GM18505 (cell line): ENCODE measurements around the gene NMNAT3.
"Not testable (repeated sequence)": the region's sequence is repeated elsewhere in the genome, so short reads cannot be mapped to it uniquely, and the experiment has no call there.

Experiments used
- ATAC-seq: cut with Tn5 transposase; IDR thresholded peaks from one replicate; pipeline ENCODE4 v1.9.1; 2021; ENCODE audit not compliant: unreplicated experiment
- POLR2A ChIP-seq: IDR thresholded peaks from 4 replicates; pipeline ENCODE4 v1.6.1; 2011; ENCODE audit warnings: borderline replicate concordance; ENCODE audit not compliant: insufficient read depth, insufficient read length; ENCODE audit errors: extremely low read depth

Gene NMNAT3

GRCh38 chr3:139608924-139609323 lies 68.8 kb downstream of the NMNAT3 start:
- TF ChIP-seq POLR2A: no peak
- ATAC-seq: no peak

DNA sequence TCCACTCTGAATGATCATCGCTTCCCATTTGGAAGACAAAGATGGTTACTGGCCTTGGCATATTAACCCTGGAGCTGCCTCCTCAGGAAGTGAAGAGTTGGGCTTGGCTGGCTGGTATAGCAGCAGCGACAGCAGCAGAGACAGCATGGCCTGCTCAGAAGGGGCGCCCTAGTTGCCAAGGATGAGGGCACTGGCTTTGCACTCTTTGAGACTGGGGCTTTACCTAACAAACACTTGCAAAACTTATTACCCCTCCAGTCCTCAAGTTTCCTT lies 69.7 kb downstream of the NMNAT3 start:
- no peak for ATAC-seq
- no peak for TF ChIP-seq POLR2A

DNA sequence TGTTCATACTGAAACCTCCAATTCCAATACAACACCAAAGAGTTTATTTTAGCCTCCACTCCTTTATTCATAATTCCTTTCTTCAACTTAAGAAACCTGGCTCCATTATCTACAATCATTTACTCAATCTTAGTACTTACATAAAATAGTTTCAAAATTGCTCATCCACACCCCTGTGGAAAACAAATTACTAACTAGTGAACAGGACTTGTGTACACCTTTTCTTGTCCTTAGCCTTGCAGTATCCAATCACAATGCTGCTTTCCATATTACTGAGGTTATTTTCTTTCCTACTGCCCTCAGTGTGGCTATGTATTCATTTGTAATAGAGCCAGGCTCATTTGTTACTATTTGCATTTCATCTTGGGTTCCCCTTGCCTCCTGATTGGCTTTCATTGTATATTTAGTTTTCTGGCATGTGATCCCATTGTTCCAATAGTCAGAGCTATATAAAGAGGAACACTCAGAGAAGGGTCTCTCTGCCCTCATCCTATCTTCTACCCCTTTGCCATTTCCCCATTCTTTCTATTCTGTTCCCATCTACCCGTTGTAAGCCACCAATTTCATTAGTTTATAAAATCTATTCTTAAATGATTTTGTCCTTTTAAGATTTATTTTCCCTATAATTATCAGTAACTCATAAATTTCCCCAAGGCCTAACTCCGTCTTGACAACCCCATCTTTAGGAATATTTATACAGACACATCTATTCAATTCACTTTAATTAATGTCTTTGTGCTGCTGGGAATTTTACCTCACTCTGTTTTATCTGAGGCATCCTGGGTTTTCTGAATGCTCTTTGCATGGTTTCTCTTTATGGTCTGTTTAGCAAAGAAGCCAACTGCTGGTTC lies 70.3 kb downstream of the NMNAT3 start:
- TF ChIP-seq POLR2A: no peak
- no peak for ATAC-seq

DNA sequence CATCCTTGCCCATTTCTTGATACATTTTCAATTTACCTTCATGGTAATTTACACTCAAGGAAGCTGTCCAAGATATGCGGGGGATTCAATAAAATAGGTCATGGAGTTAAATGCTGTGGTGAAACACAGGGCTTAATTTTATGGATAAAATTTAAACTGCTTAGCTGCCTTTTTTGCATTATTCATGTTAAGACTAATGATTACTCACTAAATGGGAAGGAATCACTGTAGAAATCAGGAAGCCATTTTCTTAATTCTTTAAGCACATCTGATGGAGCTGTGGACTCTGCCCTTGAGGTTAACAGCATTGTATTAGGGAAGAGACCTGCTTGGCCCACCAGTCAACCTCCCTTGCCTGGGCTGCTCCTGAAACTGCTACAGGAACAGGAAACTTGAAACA lies 75.8 kb downstream of the NMNAT3 start:
- no peak for ATAC-seq
- TF ChIP-seq POLR2A: no peak

GRCh38 chr3:139601191-139601961 lies 76.4 kb downstream of the NMNAT3 start:
- TF ChIP-seq POLR2A: no peak
- ATAC-seq: no peak

GRCh38 chr3:139597947-139598346 lies 79.8 kb downstream of the NMNAT3 start:
- ATAC-seq: no peak

GRCh38 chr3:139591186-139591585 lies 86.6 kb downstream of the NMNAT3 start:
- not testable (repeated sequence) for ATAC-seq

More at GRCh38 chr3:139597947-139598346, 79.8 kb downstream of the NMNAT3 start:
- TF ChIP-seq POLR2A: no peak

DNA sequence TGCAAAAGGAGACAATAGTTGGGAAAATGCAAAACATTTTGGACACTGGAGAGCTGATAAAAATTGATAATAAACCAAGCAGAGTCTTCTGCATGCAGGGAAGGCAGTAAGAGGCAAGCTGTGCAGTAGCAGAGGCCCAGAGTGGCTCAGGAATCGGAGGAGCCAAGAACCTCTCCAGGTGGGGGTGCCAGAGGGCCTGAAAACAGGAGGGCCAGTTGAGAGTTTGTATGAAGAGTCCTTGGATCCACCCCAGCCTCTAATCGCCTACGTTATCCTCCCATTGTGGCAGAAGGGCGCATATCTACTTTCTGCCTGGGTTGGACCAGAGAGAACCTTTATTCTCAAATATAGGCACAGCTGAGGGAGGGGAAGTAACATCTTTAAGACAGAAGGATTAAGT lies 89.3 kb downstream of the NMNAT3 start:
- TF ChIP-seq POLR2A: no peak
- ATAC-seq: no peak

GRCh38 chr3:139587797-139588196 lies 90.0 kb downstream of the NMNAT3 start:
- no peak for TF ChIP-seq POLR2A
- no peak for ATAC-seq

- TF ChIP-seq POLR2A: no peak
- ATAC-seq: no peak
Observed at GRCh38 chr3:139586420-139587017, 91.3 kb downstream of the NMNAT3 start.

DNA sequence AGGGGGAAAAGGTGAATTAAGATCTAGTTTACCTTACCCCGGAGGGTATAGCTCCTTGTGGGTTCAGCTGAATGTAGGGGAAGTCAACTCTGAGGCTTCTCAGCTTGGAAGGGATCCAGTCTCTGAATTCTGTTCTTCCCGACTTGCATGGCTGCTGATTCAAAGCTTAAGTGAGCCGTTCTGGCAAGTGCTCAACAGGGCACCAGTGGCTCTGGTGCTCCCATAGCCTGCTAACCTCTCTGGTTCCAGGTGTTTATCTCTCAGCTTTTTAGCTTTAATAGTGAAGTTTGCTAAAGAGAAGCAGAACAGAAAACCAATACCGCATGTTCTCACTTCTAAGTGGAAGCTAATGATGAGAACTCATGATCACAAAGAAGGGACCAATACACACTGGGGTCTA lies 92.0 kb downstream of the NMNAT3 start:
- ATAC-seq: no peak
- no peak for TF ChIP-seq POLR2A

DNA sequence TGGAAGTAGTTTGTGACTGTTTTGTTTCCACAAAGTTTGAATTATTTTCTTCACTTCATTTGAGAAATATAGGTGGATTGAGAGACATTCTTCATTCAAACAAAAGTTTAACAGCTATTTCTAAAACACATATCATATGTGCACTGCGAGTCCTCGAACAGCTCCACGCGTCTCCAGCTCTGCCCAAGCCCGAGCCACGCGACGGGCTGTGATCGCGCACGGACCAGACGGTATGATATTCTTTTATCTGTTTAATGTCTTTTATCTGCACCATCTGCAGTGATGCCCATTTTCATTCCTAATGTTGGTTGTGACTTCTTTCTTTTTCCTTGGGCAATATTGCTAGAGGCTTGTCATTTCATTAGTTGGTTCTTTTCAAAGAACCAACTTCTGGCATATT lies 94.1 kb downstream of the NMNAT3 start:
- not testable (repeated sequence) for ATAC-seq

DNA sequence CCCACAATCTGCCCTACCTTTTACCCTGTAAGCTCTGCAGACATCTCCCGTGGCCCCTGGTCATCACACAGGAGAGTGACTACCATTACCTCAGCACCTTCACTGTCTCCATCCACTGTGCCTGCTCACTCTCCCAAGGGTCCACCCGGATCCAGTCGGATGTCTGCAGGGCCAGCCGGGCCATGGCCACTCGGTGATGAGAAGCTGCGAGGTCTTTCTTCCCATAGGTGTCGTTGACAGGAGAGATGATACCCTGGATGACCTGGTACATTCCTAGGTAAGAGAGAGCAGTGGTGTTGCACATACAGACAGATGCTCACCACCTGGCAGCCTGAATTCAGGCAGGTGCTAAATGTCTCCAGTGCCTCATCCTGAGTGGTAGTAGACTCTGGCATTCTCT lies 99.0 kb downstream of the NMNAT3 start:
- ATAC-seq: no peak
- TF ChIP-seq POLR2A: no peak

GRCh38 chr3:139577909-139578308 lies 99.9 kb downstream of the NMNAT3 start:
- no peak for TF ChIP-seq POLR2A
- no peak for ATAC-seq
